Cardiac fibroblast (primary cell): ENCODE results near the gene EXD3.

Experiments
- DNase-seq, 2 donors: peaks; one replicate each; pipeline versions ENCODE4 v3.0.0 to v3.0.0-alpha.2; 2010; ENCODE audit warnings: low read depth in 2 of 2
- H3K4me3 ChIP-seq, 2 donors: replicated peaks in 1 of 2; 1 replicate in 1 of 2; 2 replicates in 1 of 2; pipeline ENCODE4 v1.5.1; 2011; ENCODE audit warnings: low read depth in 2 of 2, low read length in 2 of 2, mild to moderate bottlenecking in 2 of 2, moderate library complexity in 1 of 2
- TF ChIP-seq, protein P1 (sequence below): IDR thresholded peaks from one replicate; pipeline ENCODE4 v1.5.1; 2011; ENCODE audit warnings: low read depth, mild to moderate bottlenecking, low read length, inconsistent platforms

Gene EXD3

DNA sequence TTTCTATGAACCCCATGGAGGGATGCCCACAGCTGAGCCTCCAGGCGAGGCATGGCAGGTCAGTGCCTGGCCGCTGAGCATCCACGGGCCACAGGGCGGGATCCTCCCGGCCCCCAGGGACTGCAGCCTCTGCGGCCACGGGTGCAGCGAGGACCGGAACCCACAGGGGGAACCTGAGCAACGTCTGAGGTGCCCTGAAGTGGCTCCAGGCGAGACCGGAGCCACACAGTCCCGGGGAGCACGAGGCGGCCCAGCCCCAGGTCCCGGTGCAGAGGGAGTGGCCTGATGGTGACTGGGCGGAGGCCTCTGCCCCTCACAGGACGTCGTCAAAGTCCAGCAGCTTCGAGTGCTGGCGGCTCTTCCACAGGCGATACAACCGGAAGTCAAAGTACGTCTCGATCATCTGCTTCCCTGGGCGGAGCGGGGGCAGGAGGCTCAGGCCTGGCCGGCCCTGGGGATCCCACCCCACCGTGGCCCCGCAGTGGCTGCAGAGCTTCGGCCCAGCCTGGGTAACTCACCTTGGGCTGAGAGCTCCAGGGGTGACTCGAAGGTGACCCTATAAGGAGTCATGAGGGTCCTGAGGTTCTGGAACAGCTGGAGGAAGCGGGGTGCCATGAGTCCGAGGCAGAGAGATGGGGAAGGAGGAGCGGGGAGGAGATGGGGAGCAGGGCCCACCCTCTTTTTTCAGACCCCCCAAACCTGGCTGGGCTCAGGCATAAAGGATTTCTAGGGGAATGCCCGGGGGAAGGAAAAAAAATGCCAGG, 26.3 kb upstream of the EXD3 start:
- DNase-seq = no peak
- TF ChIP-seq, protein P1, sequence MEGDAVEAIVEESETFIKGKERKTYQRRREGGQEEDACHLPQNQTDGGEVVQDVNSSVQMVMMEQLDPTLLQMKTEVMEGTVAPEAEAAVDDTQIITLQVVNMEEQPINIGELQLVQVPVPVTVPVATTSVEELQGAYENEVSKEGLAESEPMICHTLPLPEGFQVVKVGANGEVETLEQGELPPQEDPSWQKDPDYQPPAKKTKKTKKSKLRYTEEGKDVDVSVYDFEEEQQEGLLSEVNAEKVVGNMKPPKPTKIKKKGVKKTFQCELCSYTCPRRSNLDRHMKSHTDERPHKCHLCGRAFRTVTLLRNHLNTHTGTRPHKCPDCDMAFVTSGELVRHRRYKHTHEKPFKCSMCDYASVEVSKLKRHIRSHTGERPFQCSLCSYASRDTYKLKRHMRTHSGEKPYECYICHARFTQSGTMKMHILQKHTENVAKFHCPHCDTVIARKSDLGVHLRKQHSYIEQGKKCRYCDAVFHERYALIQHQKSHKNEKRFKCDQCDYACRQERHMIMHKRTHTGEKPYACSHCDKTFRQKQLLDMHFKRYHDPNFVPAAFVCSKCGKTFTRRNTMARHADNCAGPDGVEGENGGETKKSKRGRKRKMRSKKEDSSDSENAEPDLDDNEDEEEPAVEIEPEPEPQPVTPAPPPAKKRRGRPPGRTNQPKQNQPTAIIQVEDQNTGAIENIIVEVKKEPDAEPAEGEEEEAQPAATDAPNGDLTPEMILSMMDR = no peak
- H3K4me3 ChIP-seq = no peak overlapping the region

DNA sequence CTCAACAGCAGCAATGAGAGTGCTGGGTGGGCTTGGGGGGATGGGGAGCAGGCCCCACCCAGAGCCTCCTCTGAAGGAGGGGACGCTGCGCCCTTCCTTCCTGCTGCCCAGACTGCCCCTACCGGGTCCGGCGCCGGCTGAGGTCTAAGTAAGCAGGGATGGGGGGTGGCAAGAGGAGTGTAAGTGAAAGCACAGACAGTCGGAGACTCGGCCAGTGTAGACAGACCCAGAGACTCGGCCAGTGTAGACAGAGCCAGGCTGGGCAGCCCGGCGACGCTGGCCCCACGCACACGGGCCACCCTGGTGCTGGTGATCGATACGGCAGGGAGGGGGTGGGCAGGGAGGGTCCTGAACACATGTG, 25.6 kb upstream of the EXD3 start:
- TF ChIP-seq, protein P1 = no peak
- no peak for DNase-seq
- no peak overlapping the region for H3K4me3 ChIP-seq

DNA sequence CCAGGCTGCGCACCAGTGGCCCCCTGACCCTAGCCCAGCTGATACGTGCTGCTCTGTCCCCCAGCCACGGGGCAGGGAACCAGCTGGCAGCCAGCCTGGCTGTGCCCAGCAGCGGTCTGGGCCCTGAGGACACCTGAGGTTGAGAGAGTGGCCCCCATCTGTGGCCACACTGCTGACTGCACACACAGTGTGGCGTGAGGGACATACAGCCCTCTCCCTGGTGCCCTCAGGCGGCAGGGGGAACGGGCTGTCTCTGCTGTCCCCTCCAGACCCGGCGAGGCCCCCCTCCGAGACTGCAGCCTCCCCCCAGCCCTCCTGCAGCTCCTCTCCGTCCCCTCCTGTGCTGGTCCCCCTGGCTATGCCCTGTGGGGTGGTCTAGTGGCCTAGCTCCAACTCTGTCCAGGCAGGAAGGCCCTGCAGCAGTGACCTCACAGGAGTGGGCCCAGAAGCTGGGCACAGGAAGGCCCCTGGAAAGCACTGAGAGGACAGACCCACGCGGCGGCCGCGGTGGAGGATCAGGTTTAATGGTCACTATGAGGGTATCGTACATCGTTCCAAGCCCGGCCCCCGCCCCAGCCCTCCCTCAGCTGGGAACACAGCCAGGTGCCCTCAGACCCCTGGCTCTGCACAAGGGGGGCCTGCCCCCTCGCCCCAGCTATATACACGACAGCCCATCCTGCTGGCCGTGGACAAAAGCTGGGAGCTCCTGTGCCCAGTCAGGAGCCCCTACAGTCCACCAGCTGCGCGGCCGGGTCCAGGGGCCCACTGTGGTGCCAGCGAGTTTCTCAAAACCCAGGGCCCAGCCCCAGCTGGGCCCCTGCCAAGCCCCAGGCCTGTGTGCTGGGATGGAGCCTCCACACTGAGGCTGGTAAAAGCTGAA, 25.0 kb upstream of the EXD3 start:
- H3K4me3 ChIP-seq = no peak overlapping the region
- DNase-seq = no peak
- TF ChIP-seq, protein P1 = no peak

GRCh38 chr9:137446851-137447471, 24.0 kb upstream of the EXD3 start:
- H3K4me3 ChIP-seq = no peak overlapping the region
- TF ChIP-seq, protein P1 = no peak
- no peak for DNase-seq

- no peak overlapping the region for H3K4me3 ChIP-seq
- DNase-seq = no peak
- TF ChIP-seq, protein P1 = no peak
Measured at GRCh38 chr9:137445930-137446431, 23.0 kb upstream of the EXD3 start.

GRCh38 chr9:137445275-137445807, 22.4 kb upstream of the EXD3 start:
- TF ChIP-seq, protein P1 = peak; percentile 87
- peak; percentile 80 to 85 for DNase-seq
- H3K4me3 ChIP-seq = no peak overlapping the region
